GM19240 (cell line): ENCODE data around the gene NDUFB5.

Source experiments
- DNase-seq: peaks from one replicate; pipeline ENCODE4 v3.0.0; 2011; ENCODE audit warnings: low spot score; ENCODE audit not compliant: insufficient read length

The NDUFB5 gene

GRCh38 chr3:179604321-179605078 is at the start of gene NDUFB5, which contains the start of gene MRPL47:
NDUFB5 (plus strand) TSS chr3:179604794; CDS start chr3:179604816, 22 bp downstream.
MRPL47 (minus strand) TSS chr3:179604638; CDS start chr3:179604624, 14 bp downstream.
- DNase-seq, result peak; percentile 71

DNA sequence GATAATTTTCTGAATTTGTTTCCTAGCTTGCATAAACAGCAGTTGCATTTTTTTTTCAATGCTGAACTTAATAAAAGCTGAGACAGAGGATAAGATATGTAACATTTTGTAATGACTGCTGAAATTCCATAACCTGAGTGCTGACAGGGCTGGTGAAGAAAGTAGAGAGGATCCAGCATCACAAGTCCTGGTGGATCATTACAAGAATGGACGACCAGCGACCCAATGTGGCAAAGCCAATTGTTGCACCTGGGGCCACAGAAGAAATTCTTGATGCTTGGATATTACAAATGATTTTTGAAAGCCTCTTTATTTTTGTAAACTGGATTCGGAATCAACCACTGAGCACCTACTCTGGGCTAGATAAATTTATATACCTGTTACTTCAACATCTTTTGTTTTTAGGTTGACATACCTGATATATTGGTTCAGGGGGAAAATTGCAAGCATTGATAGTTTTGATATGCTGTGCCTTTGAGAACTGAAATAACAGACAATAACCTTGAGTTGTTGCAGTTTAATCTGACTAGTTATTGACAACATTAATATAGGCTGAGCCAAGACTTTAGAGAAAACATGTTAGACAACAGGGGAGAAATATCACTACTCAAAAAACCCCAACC is 45.7 kb upstream of the NDUFB5 start:
- no peak for DNase-seq

DNA sequence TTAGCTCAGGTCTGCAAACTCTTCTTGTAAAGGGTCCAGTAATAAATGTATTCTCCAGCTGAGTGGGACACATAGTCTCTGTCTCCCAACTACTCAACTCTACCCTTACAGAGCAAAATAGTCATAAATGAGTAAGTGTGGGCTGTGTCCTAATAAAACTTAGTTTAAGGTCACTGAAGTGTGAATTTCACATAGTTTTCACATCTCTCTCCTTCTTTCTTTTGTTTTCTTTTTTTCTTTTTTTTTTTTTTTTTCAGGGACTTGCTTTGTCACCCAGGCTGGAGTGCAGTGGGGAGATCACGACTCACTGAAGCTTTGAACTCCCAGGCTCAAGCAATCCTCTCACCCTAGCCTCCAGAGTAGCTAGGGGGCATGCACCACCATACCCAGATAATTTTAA is 43.8 kb upstream of the NDUFB5 start:
- DNase-seq, result no peak

DNA sequence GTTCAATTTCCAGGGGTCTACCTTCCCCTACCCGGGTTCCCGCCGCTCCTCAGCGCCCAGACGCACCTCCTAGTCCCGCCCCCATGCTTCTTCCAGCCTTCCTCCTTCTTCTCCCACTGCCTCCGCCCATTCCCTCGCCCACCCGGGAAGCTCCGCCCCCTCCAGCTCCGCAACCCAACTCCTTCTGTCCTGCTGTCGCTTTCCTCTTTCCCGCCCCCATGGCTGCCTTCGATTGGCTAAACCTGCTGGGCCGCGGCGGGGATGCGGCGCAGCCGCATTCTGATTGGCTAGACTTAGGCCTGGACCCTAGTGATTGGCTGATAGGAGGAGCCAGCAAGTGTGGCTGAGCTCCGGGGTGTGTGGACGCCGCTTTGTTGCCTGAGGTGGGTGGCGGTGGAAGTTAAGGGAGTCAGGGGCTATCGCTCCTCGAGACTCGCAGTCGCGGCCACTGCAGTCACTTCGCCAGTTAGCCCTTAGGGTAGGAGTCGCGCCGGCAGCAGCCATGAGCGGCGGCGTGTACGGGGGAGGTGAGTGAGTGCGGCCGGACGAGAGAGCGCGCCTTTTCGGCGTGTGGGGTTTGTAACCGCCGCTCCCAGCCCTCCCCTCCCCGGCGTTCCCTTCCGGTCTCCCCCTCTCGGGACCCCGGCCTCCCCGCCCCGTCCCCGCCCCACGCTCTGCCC is 41.9 kb upstream of the NDUFB5 start, which contains the start of gene ACTL6A:
ACTL6A (plus strand) TSS at position 336 of the 680 bp plus-strand sequence; CDS start at position 503, 167 bp downstream.
- DNase-seq, result peak; percentile 96

DNA sequence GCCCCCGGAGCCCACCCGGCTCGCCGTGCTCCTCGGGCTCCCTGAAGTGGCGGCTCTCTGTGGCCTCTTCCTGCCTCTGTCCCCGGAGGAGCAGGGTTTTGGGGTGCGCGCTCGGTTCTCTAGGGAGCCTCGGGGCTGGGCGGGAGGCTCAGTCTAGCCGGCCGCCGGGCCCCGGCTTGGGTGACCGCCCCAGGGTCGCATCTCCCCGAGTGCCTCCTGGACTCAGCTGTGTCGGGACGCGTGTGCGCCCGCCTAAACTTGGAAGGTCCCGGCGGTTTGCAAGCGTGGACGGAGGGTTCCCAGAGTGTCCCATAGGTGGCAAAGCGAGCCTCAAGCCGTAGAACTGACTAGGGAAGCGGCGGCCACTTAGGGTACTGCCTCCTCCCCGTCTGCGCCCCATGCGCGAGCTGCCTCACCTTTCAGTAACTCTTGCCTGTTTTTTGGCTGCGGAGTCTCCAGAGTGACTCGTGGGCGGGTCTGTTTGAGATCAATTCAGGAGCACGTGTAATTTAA is 41.3 kb upstream of the NDUFB5 start:
- peak; percentile 36 for DNase-seq

DNA sequence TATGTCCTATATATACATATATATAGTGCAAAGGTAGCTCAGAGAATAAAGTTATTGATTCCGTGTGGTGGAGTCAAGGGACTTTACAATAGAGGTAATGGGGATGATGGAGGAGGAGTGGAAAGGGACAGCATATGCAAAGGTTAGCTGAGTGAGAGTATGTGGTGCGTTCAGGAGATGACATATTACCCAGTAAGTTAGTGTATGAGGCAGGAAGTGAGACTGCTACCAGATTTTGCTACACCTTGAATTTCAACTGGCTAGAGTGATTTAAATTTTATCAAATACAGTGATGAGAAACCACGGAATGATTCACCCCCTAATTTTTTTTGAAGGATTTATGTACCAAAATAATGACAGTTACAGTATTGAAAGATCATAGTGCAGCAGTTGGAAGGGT is 39.1 kb upstream of the NDUFB5 start:
- DNase-seq, result no peak

- DNase-seq, result no peak
Measured at GRCh38 chr3:179580992-179581391, 23.6 kb upstream of the NDUFB5 start.

GRCh38 chr3:179589143-179589542 is 15.5 kb upstream of the NDUFB5 start:
- DNase-seq, result no peak

GRCh38 chr3:179590669-179591068 is 13.9 kb upstream of the NDUFB5 start:
- no peak for DNase-seq

DNA sequence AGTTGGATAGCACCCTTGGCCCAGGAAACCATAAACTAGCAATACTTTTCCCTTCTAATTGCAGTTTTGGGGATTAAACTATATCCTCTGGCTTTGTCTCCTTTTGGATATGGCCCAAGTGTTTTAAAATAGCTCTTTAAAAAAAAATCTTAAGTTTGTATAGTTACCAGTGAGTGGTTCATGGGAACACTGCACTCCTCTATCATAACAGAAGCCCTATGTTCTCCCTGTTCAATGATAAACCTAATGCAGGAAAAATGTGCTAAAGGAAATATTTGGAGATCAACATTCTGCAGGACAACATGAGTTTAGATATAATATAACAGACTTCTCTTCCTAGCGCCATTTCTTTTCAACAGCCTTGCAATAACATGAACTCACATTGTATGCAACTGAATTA is 13.3 kb upstream of the NDUFB5 start:
- DNase-seq, result no peak

- DNase-seq, result no peak
Measured at GRCh38 chr3:179599531-179599930, 5.1 kb upstream of the NDUFB5 start.

DNA sequence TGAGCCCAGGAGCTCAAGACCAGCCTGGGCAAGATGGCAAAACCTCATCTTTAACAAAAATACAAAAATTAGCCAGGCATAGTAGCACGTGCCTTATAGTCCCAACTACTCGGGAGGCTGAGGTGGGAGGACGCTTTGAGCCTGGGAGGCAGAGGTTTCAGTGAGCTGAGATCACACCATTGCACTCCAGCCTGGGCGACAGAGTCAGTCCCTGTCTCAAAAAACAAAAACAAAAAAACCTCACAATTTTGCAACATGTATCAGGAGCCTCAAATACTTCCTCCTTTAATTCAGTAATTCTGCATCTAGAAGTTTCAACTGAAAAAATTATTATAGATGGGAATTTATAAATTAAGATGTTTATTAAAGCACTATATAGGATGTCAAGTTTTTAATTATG is 1.3 kb upstream of the NDUFB5 start:
- no peak for DNase-seq

DNA sequence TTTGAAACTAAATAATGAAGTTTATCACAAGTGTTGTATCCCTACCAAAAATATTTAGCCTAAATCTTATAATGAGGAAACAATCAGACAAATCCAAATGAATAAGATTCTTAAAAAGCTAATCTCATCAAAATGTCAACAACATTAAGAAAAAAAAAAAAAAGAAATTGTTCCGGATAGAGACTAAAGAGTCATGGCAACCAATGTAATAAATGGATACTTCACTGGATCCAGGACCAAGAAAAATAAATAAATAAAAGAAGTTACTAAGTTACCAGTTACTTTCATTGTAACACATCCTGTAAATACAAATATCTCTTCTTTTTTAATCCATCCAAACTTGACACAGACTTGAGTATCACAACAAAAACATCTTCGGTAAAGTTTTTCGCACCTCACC is 763 bp upstream of the NDUFB5 start:
- no peak for DNase-seq

DNA sequence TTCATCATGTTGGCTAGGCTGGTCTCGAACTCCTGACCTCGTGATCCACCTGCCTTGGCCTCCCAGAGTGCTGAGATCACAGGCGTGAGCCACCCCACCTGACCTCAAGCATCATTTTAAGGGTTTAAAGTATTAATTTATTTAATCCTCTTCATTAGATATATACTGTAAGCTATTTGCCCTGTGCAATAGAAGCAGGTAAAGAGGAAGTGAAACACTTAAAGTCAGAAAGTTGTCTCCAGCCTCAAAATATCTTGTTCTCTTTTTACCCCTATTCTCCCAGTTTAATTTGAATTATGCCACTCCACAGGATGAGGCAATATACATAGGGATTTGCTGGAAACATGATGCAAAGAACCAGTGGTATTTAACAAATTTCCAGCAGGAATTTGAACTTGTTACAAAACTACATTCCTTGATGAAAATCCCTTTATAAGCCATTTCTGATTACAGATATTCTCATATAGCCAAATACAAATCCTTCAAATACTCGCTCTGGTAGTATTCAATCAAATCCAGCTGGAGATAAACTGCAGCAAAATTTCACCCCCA is 2.0 kb downstream of the NDUFB5 start:
- no peak for DNase-seq

- DNase-seq, result no peak
Measured at GRCh38 chr3:179608931-179609720, 4.5 kb downstream of the NDUFB5 start.

DNA sequence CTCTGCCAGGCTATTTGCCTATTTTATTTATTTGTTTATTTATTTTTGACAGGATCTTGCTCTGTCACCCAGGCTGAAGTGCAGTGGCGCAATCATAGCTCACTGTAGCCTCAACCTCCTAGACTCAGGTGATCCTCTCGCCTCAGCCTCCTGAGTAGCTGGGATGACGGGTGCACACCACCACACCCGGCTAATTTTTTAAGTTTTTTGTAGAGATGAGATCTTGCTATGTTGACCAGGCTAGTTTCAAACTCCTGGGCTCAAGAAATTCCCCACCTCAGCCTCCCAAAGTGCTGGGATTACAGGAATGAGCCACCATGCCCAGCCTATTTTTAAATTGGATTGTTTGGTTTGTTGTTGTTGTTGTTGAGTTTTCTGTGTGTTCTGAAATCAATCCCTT is 5.5 kb downstream of the NDUFB5 start:
- DNase-seq, result no peak

DNA sequence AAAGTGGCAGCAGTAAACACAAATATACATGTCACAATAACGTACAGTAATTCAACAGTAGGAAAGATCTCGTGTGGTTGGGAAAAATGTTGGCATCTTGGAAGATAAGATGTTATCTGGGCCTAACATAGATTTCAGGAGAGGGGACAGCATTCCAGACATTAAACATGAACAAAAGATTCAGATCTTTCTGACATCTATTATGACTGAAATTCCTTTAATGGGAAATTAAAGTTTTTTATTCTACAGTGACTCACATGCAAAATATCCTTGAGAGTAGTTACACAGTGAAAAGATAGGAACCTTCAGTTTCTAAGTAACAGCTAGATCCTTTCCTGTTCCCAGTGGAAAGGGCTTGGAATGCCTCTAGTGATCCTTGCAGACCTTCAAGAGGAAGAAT is 9.2 kb downstream of the NDUFB5 start:
- no peak for DNase-seq

DNA sequence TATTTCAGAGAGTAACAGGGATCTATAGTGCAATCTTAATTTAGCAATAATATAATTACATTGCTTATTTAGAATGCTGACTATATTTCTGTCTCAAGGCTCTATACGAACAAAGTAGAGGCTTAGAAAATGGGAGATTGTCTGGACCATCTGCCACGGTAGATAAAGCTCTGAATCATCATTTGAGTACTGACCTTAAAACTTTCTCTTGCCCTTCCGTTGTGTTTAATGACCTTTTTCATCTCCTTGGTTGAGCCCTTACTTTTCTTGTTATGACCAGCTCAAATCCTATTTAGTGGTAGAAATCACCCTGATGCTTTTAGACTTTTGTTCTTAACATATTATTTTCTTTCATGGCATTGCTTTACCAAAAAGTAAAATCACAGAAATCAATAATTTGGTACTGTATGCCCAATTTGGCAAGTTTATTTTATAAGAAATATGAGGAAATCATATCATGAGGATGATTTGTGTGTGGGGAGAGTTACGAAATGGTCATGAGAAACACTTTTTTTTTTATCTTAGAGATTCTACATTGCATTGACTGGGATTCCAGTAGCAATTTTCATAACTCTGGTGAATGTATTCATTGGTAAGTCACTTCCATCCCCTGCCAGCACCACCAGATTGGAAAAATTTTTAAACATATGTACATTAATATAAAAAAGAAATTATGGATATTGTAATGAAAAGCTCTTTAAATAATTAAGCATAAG is 11.0 kb downstream of the NDUFB5 start:
- DNase-seq, result no peak

DNA sequence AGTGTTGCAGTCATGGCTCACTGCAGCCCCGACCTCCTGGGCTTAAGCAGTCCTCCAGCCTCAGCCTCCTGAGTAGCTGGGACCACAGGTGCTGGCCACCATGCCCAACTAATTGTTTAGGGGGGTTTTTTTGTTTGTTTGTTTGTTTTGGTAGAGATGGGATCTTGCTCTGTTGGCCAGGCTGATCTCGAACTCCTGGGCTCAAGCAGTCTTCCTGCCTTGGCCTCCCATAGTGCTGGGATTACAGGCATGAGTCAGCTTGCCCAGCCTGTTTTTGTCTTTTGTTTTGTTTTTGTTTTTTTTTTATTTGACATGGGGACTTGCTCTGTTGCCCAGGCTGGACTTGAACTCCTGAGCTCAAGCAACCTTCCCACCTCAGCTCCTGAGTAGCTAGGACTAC is 17.4 kb downstream of the NDUFB5 start:
- no peak for DNase-seq

- DNase-seq, result no peak
Measured at GRCh38 chr3:179624451-179624850, 19.9 kb downstream of the NDUFB5 start.
